Thyroid gland (tissue), 4 donors: ENCODE data around the gene PDHA1. TPM values are rescaled to one million over a fixed set of nuclear protein-coding genes. Genes with fewer than 3 reads are reported as not detected.

Source experiments
- DNase-seq, 2 donors: peaks; one replicate each; pipeline ENCODE4 v3.0.0-alpha.2; 2019
- H3K27ac ChIP-seq, 3 donors: fragments of 200-600 bp; sonication (generic); 1 replicate in 2 of 3; 2 replicates in 1 of 3; pipeline ENCODE4 v1.5.1; 2016 to 2019; ENCODE audit warnings: mild to moderate bottlenecking in 1 of 3, moderate library complexity in 1 of 3
- H3K27me3 ChIP-seq: fragments of 200-600 bp; sonication (generic); one replicate; pipeline ENCODE4 v1.5.1; 2019
- H3K36me3 ChIP-seq, 2 donors: fragments of 200-600 bp; sonication (generic); one replicate each; pipeline ENCODE4 v1.5.1; 2016 to 2019
- H3K4me1 ChIP-seq, 2 donors: fragments of 200-600 bp; sonication (generic); one replicate each; pipeline ENCODE4 v1.5.1; 2017 to 2019
- H3K4me3 ChIP-seq, 3 donors: fragments of 200-600 bp; sonication (generic); replicated peaks in 1 of 3; 1 replicate in 2 of 3; 2 replicates in 1 of 3; pipeline ENCODE4 v1.5.1; 2016; ENCODE audit warnings: mild to moderate bottlenecking in 1 of 3
- H3K9me3 ChIP-seq: fragments of 200-600 bp; sonication (generic); one replicate; pipeline ENCODE4 v1.5.1; 2017
- POLR2A ChIP-seq, 2 donors: fragments of 450-650 bp; IDR thresholded peaks; one replicate each; pipeline ENCODE4 v1.6.1; 2017; ENCODE audit warnings: antibody characterized with exemption in 2 of 2, mild to moderate bottlenecking in 2 of 2, moderate library complexity in 1 of 2
- WGBS, 2 donors: methylation state at CpG; one replicate each; pipeline ENCODE4 v1.1.5; 2017; 5-methylcytosine and 5-hydroxymethylcytosine counted together
- intact Hi-C: fragments of 100-400 bp; cut with DNase I; formaldehyde crosslinking; loops from one replicate; pipeline ENCODE4 v1.15.1; 2023
- total RNA-seq, 4 donors: library from RNA; depleted of rRNA; stranded (reverse); fragments of >200 nt; gene quantifications; one replicate each; pipeline ENCODE4 v1.2.3, GENCODE V29; 2016
- TF ChIP-seq, protein P1 (sequence below), 6 experiments: fragments of 200-600 bp in 3 of 6; fragments of 450-650 bp in 3 of 6; sonication (generic) in 3 of 6; IDR thresholded peaks; one replicate each; pipeline ENCODE4 v1.5.1; 2016 to 2019; ENCODE audit warnings: antibody characterized with exemption in 6 of 6, mild to moderate bottlenecking in 2 of 6, inconsistent platforms in 1 of 6, moderate library complexity in 1 of 6

The PDHA1 gene
- total RNA-seq, 4 donors from 2014 or later: 102 to 131 (median 123) TPM

DNA sequence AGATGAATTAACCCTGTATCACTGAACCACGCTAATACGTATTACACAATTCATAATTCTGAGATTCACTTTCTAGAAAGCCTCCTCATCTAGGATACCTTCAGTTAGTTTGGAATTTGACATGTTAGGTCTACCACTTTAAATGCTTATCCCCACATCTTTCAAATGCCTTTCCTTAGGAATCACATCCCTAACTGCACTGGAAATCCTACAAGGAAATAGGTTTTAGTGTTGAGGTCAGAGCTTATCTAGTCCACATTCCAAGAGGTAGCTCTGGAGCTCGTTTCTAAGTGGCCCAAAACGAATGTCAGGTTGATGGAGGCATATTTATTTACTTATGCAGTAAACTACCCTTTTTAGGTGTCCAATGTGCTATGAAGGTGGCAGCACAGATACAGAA lies 18.0 kb downstream of the PDHA1 start:
- no peaks in the 10 kb centered on the region for H3K27me3 ChIP-seq
- TF ChIP-seq POLR2A (IDR thresholded peaks at IDR 0.05): no peak
- TF ChIP-seq, protein P1, sequence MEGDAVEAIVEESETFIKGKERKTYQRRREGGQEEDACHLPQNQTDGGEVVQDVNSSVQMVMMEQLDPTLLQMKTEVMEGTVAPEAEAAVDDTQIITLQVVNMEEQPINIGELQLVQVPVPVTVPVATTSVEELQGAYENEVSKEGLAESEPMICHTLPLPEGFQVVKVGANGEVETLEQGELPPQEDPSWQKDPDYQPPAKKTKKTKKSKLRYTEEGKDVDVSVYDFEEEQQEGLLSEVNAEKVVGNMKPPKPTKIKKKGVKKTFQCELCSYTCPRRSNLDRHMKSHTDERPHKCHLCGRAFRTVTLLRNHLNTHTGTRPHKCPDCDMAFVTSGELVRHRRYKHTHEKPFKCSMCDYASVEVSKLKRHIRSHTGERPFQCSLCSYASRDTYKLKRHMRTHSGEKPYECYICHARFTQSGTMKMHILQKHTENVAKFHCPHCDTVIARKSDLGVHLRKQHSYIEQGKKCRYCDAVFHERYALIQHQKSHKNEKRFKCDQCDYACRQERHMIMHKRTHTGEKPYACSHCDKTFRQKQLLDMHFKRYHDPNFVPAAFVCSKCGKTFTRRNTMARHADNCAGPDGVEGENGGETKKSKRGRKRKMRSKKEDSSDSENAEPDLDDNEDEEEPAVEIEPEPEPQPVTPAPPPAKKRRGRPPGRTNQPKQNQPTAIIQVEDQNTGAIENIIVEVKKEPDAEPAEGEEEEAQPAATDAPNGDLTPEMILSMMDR (IDR thresholded peaks at IDR 0.05): no peak
- H3K4me3 ChIP-seq: no peak overlapping the region
- H3K9me3 ChIP-seq: no peaks in the 10 kb centered on the region
- H3K27ac ChIP-seq: no peak overlapping the region
- 76 to 100% methylated on average over 2 to 4 of the region's 4 CpGs for WGBS, 2 donors
- no peaks in the 10 kb centered on the region for H3K4me1 ChIP-seq
- intact Hi-C loops: no loop called here
- peaks cover 13 to 40% of the 10 kb centered on the region in 2 donors for H3K36me3 ChIP-seq
- no peak for DNase-seq

DNA sequence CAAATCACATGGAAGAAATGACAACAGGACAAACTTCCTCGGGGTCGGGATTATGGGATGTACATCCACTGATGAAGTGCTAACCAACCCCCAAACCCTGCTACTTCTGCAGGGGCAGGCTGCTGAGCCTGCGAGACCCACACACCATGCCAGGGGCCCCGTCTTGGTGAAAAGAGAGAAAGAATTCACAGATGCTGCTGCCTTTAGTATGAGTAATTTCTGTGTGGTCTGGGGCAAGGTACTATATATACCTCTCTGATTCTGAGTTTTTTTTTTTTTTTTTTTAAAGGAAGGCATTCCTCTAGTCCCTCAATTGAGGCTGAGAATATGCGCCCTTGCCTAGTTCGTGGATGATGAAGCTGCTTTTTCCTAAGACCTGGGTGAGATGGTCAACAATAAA lies 24.8 kb downstream of the PDHA1 start:
- 95 to 97% methylated on average over 4 of the region's 6 CpGs for WGBS, 2 donors
- no peaks in the 10 kb centered on the region for H3K27me3 ChIP-seq
- no peak overlapping the region for H3K4me3 ChIP-seq
- TF ChIP-seq POLR2A (IDR thresholded peaks at IDR 0.05): no peak
- TF ChIP-seq, protein P1 (IDR thresholded peaks at IDR 0.05): no peak
- no peaks in the 10 kb centered on the region for H3K9me3 ChIP-seq
- no peak for DNase-seq
- no peaks in the 10 kb centered on the region for H3K4me1 ChIP-seq
- intact Hi-C loops: no loop called here
- no peak overlapping the region for H3K27ac ChIP-seq
- no peaks in the 10 kb centered on the region for H3K36me3 ChIP-seq

DNA sequence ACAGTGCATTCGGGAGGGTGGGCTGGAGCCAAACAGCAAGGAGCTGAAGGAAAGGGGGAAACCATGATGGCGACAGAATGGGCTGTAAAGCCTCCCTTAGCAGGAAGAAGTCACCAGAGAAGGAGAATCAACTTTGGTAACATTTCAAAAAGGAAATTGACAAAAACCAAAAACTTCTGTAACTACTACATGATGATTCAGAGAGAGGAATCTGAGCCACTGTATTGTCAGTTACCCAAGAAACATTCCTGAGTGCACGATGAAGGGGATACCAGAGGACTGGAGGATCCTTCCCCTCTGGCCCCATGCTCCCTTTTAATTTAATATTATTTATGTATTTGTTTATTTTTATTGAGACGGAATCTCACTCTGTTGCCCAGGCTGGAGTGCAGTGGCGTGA lies 26.3 kb downstream of the PDHA1 start:
- no peak for DNase-seq
- WGBS, 2 donors: 84 to 91% methylated on average over 5 of the region's 5 CpGs
- TF ChIP-seq, protein P1 (IDR thresholded peaks at IDR 0.05): no peak
- TF ChIP-seq POLR2A (IDR thresholded peaks at IDR 0.05): no peak
- intact Hi-C loops: loop anchor here (10.0 kb wide), 2 partner anchors 155 to 525 kb away; no protein-coding TSS in a partner anchor
- Histone ChIP-seq H3K4me1 (no peaks in the 10 kb centered on the region), H3K36me3 (no peaks in the 10 kb centered on the region), H3K27ac (no peak overlapping the region), H3K27me3 (no peaks in the 10 kb centered on the region), H3K4me3 (no peak overlapping the region), H3K9me3 (no peaks in the 10 kb centered on the region)

DNA sequence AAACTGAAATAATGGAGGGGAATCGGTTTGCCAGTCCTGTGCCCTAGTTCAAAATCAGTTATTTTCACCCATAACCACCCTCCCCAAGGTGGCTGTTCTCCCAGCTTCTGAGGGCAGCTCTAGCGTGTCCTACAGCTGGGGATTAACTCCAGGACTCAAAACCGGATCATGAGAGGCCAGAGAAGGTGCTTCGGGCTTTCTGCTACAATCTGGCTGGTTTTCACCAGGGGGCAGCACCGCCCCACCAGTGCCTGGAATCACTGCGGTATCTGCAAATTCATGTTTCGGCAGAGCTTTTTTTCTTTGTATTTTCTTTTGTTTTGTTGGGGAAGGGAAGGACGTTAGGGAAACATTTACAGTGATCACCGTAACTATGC lies 28.4 kb downstream of the PDHA1 start:
- H3K27me3 ChIP-seq: no peaks in the 10 kb centered on the region
- no peaks in the 10 kb centered on the region for H3K4me1 ChIP-seq
- WGBS, 2 donors: 0 to 3% methylated on average over 5 to 9 of the region's 9 CpGs
- no peaks in the 10 kb centered on the region for H3K36me3 ChIP-seq
- H3K4me3 ChIP-seq: peak overlapping the region in 1 of 3 donors; percentile 12
- peak; percentile 66 to 74 for DNase-seq
- intact Hi-C loops: loop anchor here (10.0 kb wide), 2 partner anchors 153 to 523 kb away; no protein-coding TSS in a partner anchor
- H3K27ac ChIP-seq: no peak overlapping the region
- TF ChIP-seq, protein P1 (IDR thresholded peaks at IDR 0.05): peak; percentile 13 to 73 (median 56)
- no peak for TF ChIP-seq POLR2A (IDR thresholded peaks at IDR 0.05)
- H3K9me3 ChIP-seq: no peaks in the 10 kb centered on the region

DNA sequence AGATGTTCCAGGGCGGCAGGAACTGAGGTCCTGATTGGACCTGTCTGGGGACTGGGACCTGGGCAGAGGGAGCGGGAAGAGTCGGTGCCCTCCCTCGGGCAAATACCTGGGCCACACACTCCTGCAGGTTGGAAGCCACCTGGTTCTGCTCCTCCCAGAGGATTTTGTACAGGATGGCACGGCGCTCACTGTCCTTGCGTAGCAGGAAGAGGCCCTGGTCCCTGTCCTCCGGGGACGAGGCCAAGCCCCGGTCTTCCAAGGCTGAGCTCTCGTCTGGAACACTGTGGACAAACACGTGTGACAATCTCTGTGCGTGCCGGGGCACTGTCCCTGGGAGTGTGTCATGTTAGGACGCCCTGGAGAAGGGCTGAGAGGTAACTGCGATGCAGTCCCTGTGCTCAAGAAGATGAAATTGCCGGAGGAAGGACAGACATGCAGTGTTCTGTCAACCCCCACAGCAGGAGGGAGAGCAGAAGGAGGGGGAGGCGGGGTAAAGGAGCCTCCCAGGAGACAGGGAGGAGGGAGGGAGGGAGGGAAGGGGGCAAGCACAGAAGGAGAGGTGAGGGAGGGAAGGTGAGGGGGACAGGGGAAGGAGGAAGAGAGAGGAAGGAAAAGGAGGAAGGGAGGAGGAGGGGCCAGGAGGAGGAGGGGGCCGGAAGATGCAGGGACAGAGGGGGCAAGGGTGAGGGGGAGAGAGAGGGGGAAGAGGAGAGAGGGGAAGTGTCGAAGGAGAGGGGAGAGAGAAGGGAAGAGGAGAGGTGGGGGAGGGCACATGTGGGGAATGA lies 29.0 kb downstream of the PDHA1 start:
- no peaks in the 10 kb centered on the region for H3K4me1 ChIP-seq

More for the DNA sequence above, 29.0 kb downstream of the PDHA1 start:
- WGBS, 2 donors: 0 to 4% methylated on average over 3 to 9 of the region's 20 CpGs
- peak; percentile 9 to 20 for DNase-seq
- no peaks in the 10 kb centered on the region for H3K9me3 ChIP-seq
- TF ChIP-seq POLR2A (IDR thresholded peaks at IDR 0.05): no peak
- TF ChIP-seq, protein P1 (IDR thresholded peaks at IDR 0.05): no peak
- H3K27me3 ChIP-seq: no peaks in the 10 kb centered on the region
- no peaks in the 10 kb centered on the region for H3K36me3 ChIP-seq
- H3K4me3 ChIP-seq: peak overlapping the region in 1 of 3 donors; percentile 12
- no peak overlapping the region for H3K27ac ChIP-seq
- intact Hi-C loops: loop anchor here (10.0 kb wide), 2 partner anchors 152 to 522 kb away; no protein-coding TSS in a partner anchor
